ENCODE measurements around the gene MTMR3.

The MTMR3 gene

GRCh38 chr22:29917052-29917902 lies 34.3 kb downstream of the MTMR3 start:
- no peak for DNase-seq

GRCh38 chr22:29925402-29925801 lies 42.4 kb downstream of the MTMR3 start:
- DNase-seq, result no peak

GRCh38 chr22:29926057-29926456 lies 43.1 kb downstream of the MTMR3 start:
- no peak for DNase-seq

GRCh38 chr22:29932136-29932535 lies 49.2 kb downstream of the MTMR3 start:
- DNase-seq, result no peak

- DNase-seq, result no peak
Measured at GRCh38 chr22:29933619-29934018, 50.6 kb downstream of the MTMR3 start.

GRCh38 chr22:29934596-29934995 lies 51.6 kb downstream of the MTMR3 start:
- DNase-seq, result no peak

- DNase-seq, result no peak
Measured at GRCh38 chr22:29936186-29936585, 53.2 kb downstream of the MTMR3 start.

GRCh38 chr22:29937940-29938693 lies 55.1 kb downstream of the MTMR3 start:
- DNase-seq, result no peak

GRCh38 chr22:29940526-29940925 lies 57.6 kb downstream of the MTMR3 start:
- DNase-seq, result no peak

GRCh38 chr22:29944339-29944738 lies 61.4 kb downstream of the MTMR3 start:
- no peak for DNase-seq

- no peak for DNase-seq
Measured at GRCh38 chr22:29945435-29945834, 62.5 kb downstream of the MTMR3 start.

- DNase-seq, result no peak
Measured at GRCh38 chr22:29946220-29946619, 63.2 kb downstream of the MTMR3 start.

GRCh38 chr22:29947410-29948384 lies 64.7 kb downstream of the MTMR3 start:
- DNase-seq, result no peak

GRCh38 chr22:29948385-29948769 lies 65.4 kb downstream of the MTMR3 start:
- no peak for DNase-seq

GRCh38 chr22:29949872-29950271 lies 66.9 kb downstream of the MTMR3 start:
- DNase-seq, result no peak

- no peak for DNase-seq
Measured at GRCh38 chr22:29951791-29952413, 68.9 kb downstream of the MTMR3 start.

- DNase-seq, result no peak
Measured at GRCh38 chr22:29954203-29954855, 71.4 kb downstream of the MTMR3 start.

GRCh38 chr22:29956680-29957079 lies 73.7 kb downstream of the MTMR3 start:
- DNase-seq, result no peak

- no peak for DNase-seq
Measured at GRCh38 chr22:29958170-29958569, 75.2 kb downstream of the MTMR3 start.

GRCh38 chr22:29964776-29965175 lies 81.8 kb downstream of the MTMR3 start:
- DNase-seq, result no peak

- no peak for DNase-seq
Measured at GRCh38 chr22:29967461-29967860, 84.5 kb downstream of the MTMR3 start.

GRCh38 chr22:29971607-29972006 lies 88.6 kb downstream of the MTMR3 start:
- DNase-seq, result no peak
